DND-41 (cell line): Measurements from ENCODE around the gene CFAP20DC.

Source experiments
- CTCF ChIP-seq: IDR thresholded peaks from 2 replicates; pipeline ENCODE4 v1.5.1; 2012; ENCODE audit warnings: borderline replicate concordance, low read length, moderate library complexity, mild to moderate bottlenecking; ENCODE audit not compliant: poor library complexity, severe bottlenecking; ENCODE audit errors: extremely low read depth
- EZH2 ChIP-seq: IDR thresholded peaks from 3 replicates; pipeline ENCODE4 v1.6.1; 2012; ENCODE audit warnings: borderline replicate concordance, low read depth, mild to moderate bottlenecking, moderate library complexity, low read length, inconsistent platforms; ENCODE audit not compliant: severe bottlenecking

GRCh38 chr3:58706395-58707167, 343.2 kb downstream of the CFAP20DC start:
- no peak for TF ChIP-seq CTCF
- no peak for TF ChIP-seq EZH2
